Coronary artery (tissue), 2 donors: Measurements from ENCODE around the gene TNFRSF1B.

Experiments used
- DNase-seq: peaks from one replicate; pipeline ENCODE4 v3.0.0-alpha.2; 2017; ENCODE audit warnings: low spot score
- H3K27ac ChIP-seq, 2 donors: fragments of 200-600 bp; sonication (generic); one replicate each; pipeline ENCODE4 v1.5.1; 2016 to 2019
- H3K4me3 ChIP-seq: fragments of 200-600 bp; sonication (generic); 2 replicates; pipeline ENCODE4 v1.5.1; 2016; ENCODE audit warnings: mild to moderate bottlenecking, moderate library complexity
- CTCF ChIP-seq: fragments of 200-600 bp; sonication (generic); IDR thresholded peaks from one replicate; pipeline ENCODE4 v1.5.1; 2019; ENCODE audit warnings: antibody characterized with exemption

The TNFRSF1B gene

GRCh38 chr1:12167493-12168429, 970 bp downstream of the TNFRSF1B start:
- Histone ChIP-seq H3K27ac (peak overlapping the region; percentile 66 to 85), H3K4me3 (peak overlapping the region; percentile 82)
- TF ChIP-seq CTCF, result no peak
- DNase-seq, result no peak

GRCh38 chr1:12168451-12169160, 1.8 kb downstream of the TNFRSF1B start:
- DNase-seq, result no peak
- Histone ChIP-seq H3K27ac (peak overlapping the region in 1 of 2 donors; percentile 85), H3K4me3 (peak overlapping the region; percentile 82)
- TF ChIP-seq CTCF, result no peak

GRCh38 chr1:12169442-12170135, 2.8 kb downstream of the TNFRSF1B start:
- TF ChIP-seq CTCF, result no peak
- no peak for DNase-seq
- Histone ChIP-seq H3K27ac (peak overlapping the region in 1 of 2 donors; percentile 65), H3K4me3 (peak overlapping the region; percentile 82)

GRCh38 chr1:12170263-12170671, 3.5 kb downstream of the TNFRSF1B start:
- no peak for TF ChIP-seq CTCF
- Histone ChIP-seq H3K4me3 (peak overlapping the region; percentile 82), H3K27ac (peak overlapping the region in 1 of 2 donors; percentile 65)
- DNase-seq, result no peak

GRCh38 chr1:12171206-12172041, 4.6 kb downstream of the TNFRSF1B start:
- H3K4me3 ChIP-seq, result no peak overlapping the region
- no peak for TF ChIP-seq CTCF
- no peak for DNase-seq
- peak overlapping the region in 1 of 2 donors; percentile 76 for H3K27ac ChIP-seq
